GM12878 (cell line): Measurements from ENCODE around the gene FZD10. TPM values are rescaled to one million over a fixed set of nuclear protein-coding genes. Genes with fewer than 3 reads are reported as not detected.

Experiments used
- ATAC-seq: fragments of 200-7000 bp; cut with Tn5 transposase; 3 replicates; pipeline ENCODE4 v1.9.1; 2020; ENCODE audit warnings: mild to moderate bottlenecking, moderate library complexity
- BruUV-seq: library from RNA; stranded (reverse); fragments of 400-500 nt; replicated peaks from 2 replicates; lab custom pipeline; 2021; lab: Mats Ljungman, UMichigan
- CTCF ChIA-PET: fragments of 300-600 bp; sonication (Branson Sonifier 250); formaldehyde crosslinking; extraction: SDS; loops from one replicate; lab custom pipeline; 2021; ENCODE audit warnings: inconsistent platforms; lab: Yijun Ruan, JAX
- POLR2A ChIA-PET: fragments of 350-600 bp; formaldehyde crosslinking; extraction: SDS; loops from one replicate; lab custom pipeline; 2021; ENCODE audit warnings: inconsistent platforms; lab: Charles Lee
- RAD21 ChIA-PET: fragments of 300-600 bp; sonication (Branson Sonifier 250); formaldehyde crosslinking; loops from one replicate; lab custom pipeline; 2023; ENCODE audit warnings: antibody characterized with exemption; ENCODE audit not compliant: unreplicated experiment; lab: Charles Lee
- SMC1A ChIA-PET: fragments of 300-600 bp; sonication (Branson Sonifier 250); formaldehyde crosslinking; loops from one replicate; lab custom pipeline; 2023; ENCODE audit not compliant: unreplicated experiment, uncharacterized antibody; lab: Charles Lee
- DNase-seq: peaks from one replicate; pipeline ENCODE4 v3.0.0-alpha.2; 2011; ENCODE audit warnings: low read depth, low spot score
- FAIRE-seq: peaks from 3 replicates; lab custom pipeline; 2011; peaks lifted over from hg19 to GRCh38; lab: Jason Lieb, UNC
- H2AFZ ChIP-seq: 2 replicates; pipeline ENCODE4 v1.6.0; 2011; ENCODE audit warnings: low read depth, low read length, control low read depth; ENCODE audit not compliant: control insufficient read depth
- H3K27ac ChIP-seq: 2 replicates; pipeline ENCODE4 v1.5.1; 2011; ENCODE audit warnings: control low read depth; ENCODE audit not compliant: control insufficient read depth, insufficient read depth
- H3K27me3 ChIP-seq, 2 experiments: replicated peaks in 1 of 2; 2 replicates each; pipeline versions ENCODE4 v1.6.0 to v1.6.1; 2011; ENCODE audit warnings: low read length in 1 of 2; ENCODE audit not compliant: control insufficient read depth in 2 of 2, insufficient read depth in 2 of 2
- H3K36me3 ChIP-seq, 2 experiments: 2 replicates each; pipeline ENCODE4 v1.5.1; 2011; ENCODE audit warnings: low read length in 1 of 2; ENCODE audit not compliant: control insufficient read depth in 2 of 2, insufficient read depth in 2 of 2
- H3K4me1 ChIP-seq: 2 replicates; pipeline ENCODE4 v1.6.1; 2011; ENCODE audit warnings: mild to moderate bottlenecking, low read length, moderate library complexity, mixed read lengths; ENCODE audit not compliant: control insufficient read depth, insufficient read depth
- H3K4me2 ChIP-seq: 2 replicates; pipeline ENCODE4 v1.6.0; 2011; ENCODE audit warnings: control low read depth; ENCODE audit not compliant: control insufficient read depth, insufficient read depth
- H3K4me3 ChIP-seq: fragments of 200-600 bp; sonication (generic); 2 replicates; pipeline ENCODE4 v1.5.1; 2016
- H3K79me2 ChIP-seq: 2 replicates; pipeline ENCODE4 v1.6.0; 2011; ENCODE audit warnings: low read length; ENCODE audit not compliant: control insufficient read depth, insufficient read depth
- H3K9ac ChIP-seq: 2 replicates; pipeline ENCODE4 v1.8.0; 2011; ENCODE audit warnings: low read length, control low read depth, mixed read lengths; ENCODE audit not compliant: control insufficient read depth, insufficient read depth
- H3K9me3 ChIP-seq: replicated peaks from 3 replicates; pipeline ENCODE4 v1.5.1; 2011; ENCODE audit warnings: mild to moderate bottlenecking, low read length; ENCODE audit not compliant: control insufficient read depth, insufficient read depth
- H4K20me1 ChIP-seq: 2 replicates; pipeline ENCODE4 v1.6.0; 2011; ENCODE audit not compliant: control insufficient read depth, insufficient read depth
- CBFB ChIP-seq: IDR thresholded peaks from 2 replicates; pipeline ENCODE4 v1.6.1; 2016; ENCODE audit warnings: antibody characterized with exemption, low read depth
- FOXK2 ChIP-seq: fragments of 450-650 bp; IDR thresholded peaks from 2 replicates; pipeline ENCODE4 v1.6.1; 2017; ENCODE audit warnings: mild to moderate bottlenecking, moderate library complexity
- HDAC2 ChIP-seq: fragments of 200-600 bp; sonication (generic); IDR thresholded peaks from 2 replicates; pipeline ENCODE4 v1.6.1; 2017
- HDGF ChIP-seq: fragments of 450-650 bp; IDR thresholded peaks from 2 replicates; pipeline ENCODE4 v1.6.1; 2016; ENCODE audit warnings: antibody characterized with exemption
- MEF2A ChIP-seq: IDR thresholded peaks from 2 replicates; pipeline ENCODE4 v1.6.1; 2011; ENCODE audit warnings: low read depth, mild to moderate bottlenecking, low read length, moderate library complexity; ENCODE audit not compliant: insufficient read depth
- MXI1 ChIP-seq: fragments of 150-350 bp; IDR thresholded peaks from 2 replicates; pipeline ENCODE4 v1.6.1; 2011; ENCODE audit warnings: low read depth, mild to moderate bottlenecking, inconsistent platforms, low read length, improper control_type of control experiment
- NFXL1 ChIP-seq: fragments of 450-650 bp; IDR thresholded peaks from 2 replicates; pipeline ENCODE4 v1.6.1; 2017; ENCODE audit warnings: antibody characterized with exemption, mild to moderate bottlenecking, borderline replicate concordance
- SIN3A ChIP-seq: IDR thresholded peaks from 2 replicates; pipeline ENCODE4 v1.6.1; 2012; ENCODE audit warnings: low read depth, low read length, improper control_type of control experiment
- SMAD5 ChIP-seq: IDR thresholded peaks from 2 replicates; pipeline ENCODE4 v1.6.1; 2016; ENCODE audit warnings: antibody characterized with exemption, low read depth
- SUZ12 ChIP-seq: fragments of 200-600 bp; sonication (generic); IDR thresholded peaks from one replicate; pipeline ENCODE4 v1.6.1; 2018; ENCODE audit warnings: antibody characterized with exemption, mild to moderate bottlenecking; ENCODE audit not compliant: unreplicated experiment
- TARDBP ChIP-seq: IDR thresholded peaks from 2 replicates; pipeline ENCODE4 v1.6.1; 2016; ENCODE audit warnings: borderline replicate concordance
- WGBS: methylation state at CpG from one replicate; pipeline ENCODE4 v1.1.6; 2016; ENCODE audit warnings: low lambda C conversion rate; ENCODE audit not compliant: insufficient replicate concordance, insufficient coverage; ENCODE audit errors: missing lambda C conversion rate; 5-methylcytosine and 5-hydroxymethylcytosine counted together
- in situ Hi-C: fragments of 300-500 bp; cut with MboI; formaldehyde crosslinking; loops from 9 replicates; pipeline ENCODE4 v1.14.3; 2018; ENCODE audit warnings: mixed read lengths
- intact Hi-C: fragments of 100-400 bp; cut with micrococcal nuclease; formaldehyde crosslinking; loops from one replicate; pipeline ENCODE4 v1.14.2; 2022; ENCODE audit not compliant: unreplicated experiment
- polyA plus RNA-seq, 11 experiments: library from polyadenylated mRNA; depleted of rRNA in 4 of 11; unstranded in 6 of 11; stranded (reverse) in 5 of 11; fragments of >200 nt; fragmentation: Nextera tagmentation in 4 of 11; fragmentation: Illumina TruSeq in 1 of 11; extraction: Ambion mirVana in 4 of 11; extraction: Trizol in 1 of 11; gene quantifications; 1 replicate in 1 of 11; 2 replicates in 10 of 11; pipeline versions ENCODE4 v1.2.1 to v1.2.3, GENCODE V29; 2011 to 2016; ENCODE audit warnings: inconsistent platforms in 2 of 11, missing spikeins in 2 of 11, low read depth in 1 of 11
- total RNA-seq, 4 experiments: library from RNA; depleted of rRNA in 3 of 4; stranded (reverse); fragments of >200 nt in 3 of 4; fragmentation: Illumina TruSeq in 1 of 4; extraction: Trizol in 1 of 4; gene quantifications; 2 replicates each; pipeline versions ENCODE4 v1.2.1 to v1.2.3, GENCODE V29; 2013 to 2021
- TF ChIP-seq, protein P1 (sequence below): fragments of 450-650 bp; IDR thresholded peaks from 2 replicates; pipeline ENCODE4 v1.6.1; 2017; ENCODE audit warnings: antibody characterized with exemption, mild to moderate bottlenecking, moderate library complexity
- TF ChIP-seq, protein P2 (sequence below): fragments of 450-650 bp; conservative IDR thresholded peaks from 2 replicates; pipeline ENCODE4 v1.6.1; 2017; ENCODE audit warnings: mild to moderate bottlenecking, moderate library complexity
- TF ChIP-seq, protein P3 (sequence below): fragments of 450-650 bp; IDR thresholded peaks from 2 replicates; pipeline ENCODE4 v1.6.1; 2018; ENCODE audit warnings: borderline replicate concordance, mild to moderate bottlenecking; ENCODE audit not compliant: partially characterized antibody
- TF ChIP-seq, protein P4 (sequence below): IDR thresholded peaks from 2 replicates; pipeline ENCODE4 v1.6.1; 2012; ENCODE audit warnings: low read length, inconsistent platforms

FZD10 gene
- total and polyA plus RNA-seq, 10 of the 15 experiments (the other 5 are each of a cell fraction or from before 2014, with no cell fraction given) = not detected

DNA sequence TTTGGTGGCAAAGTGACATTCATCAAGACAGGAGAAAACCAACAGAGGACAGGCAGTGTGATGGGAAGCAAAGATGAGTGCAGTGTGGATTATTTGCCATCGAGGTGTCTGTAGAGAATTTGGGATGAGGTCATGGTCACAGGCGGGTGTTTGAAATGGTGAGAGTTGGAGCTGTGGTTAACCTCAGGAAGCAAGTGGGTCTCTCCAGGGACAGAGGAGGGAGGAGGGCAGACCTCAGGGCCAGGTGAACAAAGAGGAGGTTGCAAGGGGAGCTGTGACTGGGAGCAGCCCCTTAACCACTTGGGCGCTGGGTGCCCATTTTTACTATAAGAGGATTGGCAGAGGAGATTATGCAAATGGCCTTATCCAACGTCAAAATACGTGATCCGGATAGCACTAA, 7.0 kb downstream of the FZD10 start:
- no peaks in the 10 kb centered on the region for H4K20me1 ChIP-seq
- FAIRE-seq (no peak), DNase-seq (no peak)
- H3K27me3 ChIP-seq = no peaks in the 10 kb centered on the region
- H3K79me2 ChIP-seq = no peaks in the 10 kb centered on the region
- no peak overlapping the region for H3K9ac ChIP-seq
- POLR2A ChIA-PET = no interaction called here
- in situ Hi-C loops = no loop called here
- no peaks in the 10 kb centered on the region for H3K9me3 ChIP-seq
- H3K4me1 ChIP-seq = no peaks in the 10 kb centered on the region
- no peak overlapping the region for H3K27ac ChIP-seq
- intact Hi-C loops = no loop called here
- CTCF ChIA-PET = interaction anchor here (1.0 kb wide), 1 partner anchor 10 kb away, joined by 4 read pairs; no protein-coding TSS in a partner anchor
- TF ChIP-seq, protein P1, sequence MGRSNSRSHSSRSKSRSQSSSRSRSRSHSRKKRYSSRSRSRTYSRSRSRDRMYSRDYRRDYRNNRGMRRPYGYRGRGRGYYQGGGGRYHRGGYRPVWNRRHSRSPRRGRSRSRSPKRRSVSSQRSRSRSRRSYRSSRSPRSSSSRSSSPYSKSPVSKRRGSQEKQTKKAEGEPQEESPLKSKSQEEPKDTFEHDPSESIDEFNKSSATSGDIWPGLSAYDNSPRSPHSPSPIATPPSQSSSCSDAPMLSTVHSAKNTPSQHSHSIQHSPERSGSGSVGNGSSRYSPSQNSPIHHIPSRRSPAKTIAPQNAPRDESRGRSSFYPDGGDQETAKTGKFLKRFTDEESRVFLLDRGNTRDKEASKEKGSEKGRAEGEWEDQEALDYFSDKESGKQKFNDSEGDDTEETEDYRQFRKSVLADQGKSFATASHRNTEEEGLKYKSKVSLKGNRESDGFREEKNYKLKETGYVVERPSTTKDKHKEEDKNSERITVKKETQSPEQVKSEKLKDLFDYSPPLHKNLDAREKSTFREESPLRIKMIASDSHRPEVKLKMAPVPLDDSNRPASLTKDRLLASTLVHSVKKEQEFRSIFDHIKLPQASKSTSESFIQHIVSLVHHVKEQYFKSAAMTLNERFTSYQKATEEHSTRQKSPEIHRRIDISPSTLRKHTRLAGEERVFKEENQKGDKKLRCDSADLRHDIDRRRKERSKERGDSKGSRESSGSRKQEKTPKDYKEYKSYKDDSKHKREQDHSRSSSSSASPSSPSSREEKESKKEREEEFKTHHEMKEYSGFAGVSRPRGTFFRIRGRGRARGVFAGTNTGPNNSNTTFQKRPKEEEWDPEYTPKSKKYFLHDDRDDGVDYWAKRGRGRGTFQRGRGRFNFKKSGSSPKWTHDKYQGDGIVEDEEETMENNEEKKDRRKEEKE = no peak
- TF ChIP-seq FOXK2 = no peak
- TF ChIP-seq SMAD5 = no peak
- TF ChIP-seq HDGF = no peak
- TF ChIP-seq, protein P2, sequence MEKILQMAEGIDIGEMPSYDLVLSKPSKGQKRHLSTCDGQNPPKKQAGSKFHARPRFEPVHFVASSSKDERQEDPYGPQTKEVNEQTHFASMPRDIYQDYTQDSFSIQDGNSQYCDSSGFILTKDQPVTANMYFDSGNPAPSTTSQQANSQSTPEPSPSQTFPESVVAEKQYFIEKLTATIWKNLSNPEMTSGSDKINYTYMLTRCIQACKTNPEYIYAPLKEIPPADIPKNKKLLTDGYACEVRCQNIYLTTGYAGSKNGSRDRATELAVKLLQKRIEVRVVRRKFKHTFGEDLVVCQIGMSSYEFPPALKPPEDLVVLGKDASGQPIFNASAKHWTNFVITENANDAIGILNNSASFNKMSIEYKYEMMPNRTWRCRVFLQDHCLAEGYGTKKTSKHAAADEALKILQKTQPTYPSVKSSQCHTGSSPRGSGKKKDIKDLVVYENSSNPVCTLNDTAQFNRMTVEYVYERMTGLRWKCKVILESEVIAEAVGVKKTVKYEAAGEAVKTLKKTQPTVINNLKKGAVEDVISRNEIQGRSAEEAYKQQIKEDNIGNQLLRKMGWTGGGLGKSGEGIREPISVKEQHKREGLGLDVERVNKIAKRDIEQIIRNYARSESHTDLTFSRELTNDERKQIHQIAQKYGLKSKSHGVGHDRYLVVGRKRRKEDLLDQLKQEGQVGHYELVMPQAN = no peak
- no peak for TF ChIP-seq MXI1
- TF ChIP-seq MEF2A = no peak
- TF ChIP-seq NFXL1 = no peak
- TF ChIP-seq TARDBP = no peak
- TF ChIP-seq, protein P3, sequence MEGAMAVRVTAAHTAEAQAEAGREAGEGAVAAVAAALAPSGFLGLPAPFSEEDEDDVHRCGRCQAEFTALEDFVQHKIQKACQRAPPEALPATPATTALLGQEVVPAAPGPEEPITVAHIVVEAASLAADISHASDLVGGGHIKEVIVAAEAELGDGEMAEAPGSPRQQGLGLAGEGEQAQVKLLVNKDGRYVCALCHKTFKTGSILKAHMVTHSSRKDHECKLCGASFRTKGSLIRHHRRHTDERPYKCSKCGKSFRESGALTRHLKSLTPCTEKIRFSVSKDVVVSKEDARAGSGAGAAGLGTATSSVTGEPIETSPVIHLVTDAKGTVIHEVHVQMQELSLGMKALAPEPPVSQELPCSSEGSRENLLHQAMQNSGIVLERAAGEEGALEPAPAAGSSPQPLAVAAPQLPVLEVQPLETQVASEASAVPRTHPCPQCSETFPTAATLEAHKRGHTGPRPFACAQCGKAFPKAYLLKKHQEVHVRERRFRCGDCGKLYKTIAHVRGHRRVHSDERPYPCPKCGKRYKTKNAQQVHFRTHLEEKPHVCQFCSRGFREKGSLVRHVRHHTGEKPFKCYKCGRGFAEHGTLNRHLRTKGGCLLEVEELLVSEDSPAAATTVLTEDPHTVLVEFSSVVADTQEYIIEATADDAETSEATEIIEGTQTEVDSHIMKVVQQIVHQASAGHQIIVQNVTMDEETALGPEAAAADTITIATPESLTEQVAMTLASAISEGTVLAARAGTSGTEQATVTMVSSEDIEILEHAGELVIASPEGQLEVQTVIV = no peak
- TF ChIP-seq SIN3A = no peak
- TF ChIP-seq, protein P4, sequence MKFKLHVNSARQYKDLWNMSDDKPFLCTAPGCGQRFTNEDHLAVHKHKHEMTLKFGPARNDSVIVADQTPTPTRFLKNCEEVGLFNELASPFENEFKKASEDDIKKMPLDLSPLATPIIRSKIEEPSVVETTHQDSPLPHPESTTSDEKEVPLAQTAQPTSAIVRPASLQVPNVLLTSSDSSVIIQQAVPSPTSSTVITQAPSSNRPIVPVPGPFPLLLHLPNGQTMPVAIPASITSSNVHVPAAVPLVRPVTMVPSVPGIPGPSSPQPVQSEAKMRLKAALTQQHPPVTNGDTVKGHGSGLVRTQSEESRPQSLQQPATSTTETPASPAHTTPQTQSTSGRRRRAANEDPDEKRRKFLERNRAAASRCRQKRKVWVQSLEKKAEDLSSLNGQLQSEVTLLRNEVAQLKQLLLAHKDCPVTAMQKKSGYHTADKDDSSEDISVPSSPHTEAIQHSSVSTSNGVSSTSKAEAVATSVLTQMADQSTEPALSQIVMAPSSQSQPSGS = no peak
- no peak for TF ChIP-seq HDAC2
- TF ChIP-seq CBFB = no peak
- no peak for TF ChIP-seq SUZ12
- TF ChIP-seq, all 136 proteins: peak for 0
- H3K4me3 ChIP-seq = no peak overlapping the region
- RAD21 ChIA-PET = no interaction called here
- no peak overlapping the region for H2AFZ ChIP-seq
- BruUV-seq = no TSS peak
- no peak overlapping the region for H3K4me2 ChIP-seq
- no peak for ATAC-seq
- no peaks in the 10 kb centered on the region for H3K36me3 ChIP-seq
- WGBS = 26% methylated on average over 6 of the region's 6 CpGs
- SMC1A ChIA-PET = no interaction called here
